ENCODE measurements around the gene LRRC45.

LRRC45 gene

GRCh38 chr17:81976332-81977210 is 46.5 kb upstream of the LRRC45 start (continued):
- no peak for TF ChIP-seq ELK4 (IDR thresholded peaks at IDR 0.05; ENCODE audit: borderline replicate concordance, low read depth, low read length)
- TF ChIP-seq YY2 (tag by site-specific recombination; IDR thresholded peaks at IDR 0.05), result no peak
- TF ChIP-seq ZNF776 (tag by site-specific recombination; IDR thresholded peaks at IDR 0.05; ENCODE audit: borderline replicate concordance), result no peak
- TF ChIP-seq ZSCAN4 (tag by site-specific recombination; IDR thresholded peaks at IDR 0.05), result no peak
- TF ChIP-seq PRDM2 (tag by site-specific recombination; IDR thresholded peaks at IDR 0.05; ENCODE audit: borderline replicate concordance), result no peak
- no peak for TF ChIP-seq ZBTB8A (tag by site-specific recombination; IDR thresholded peaks at IDR 0.05)
- TF ChIP-seq ZNF580 (tag by site-specific recombination; IDR thresholded peaks at IDR 0.05), result no peak

GRCh38 chr17:81977211-81977808 is 45.8 kb upstream of the LRRC45 start, which contains the start of gene ASPSCR1:
ASPSCR1 (plus strand) TSS chr17:81977629; CDS start chr17:81977647, 18 bp downstream.
- peak within 1 kb of the TSS; percentile 81 for H3K27ac ChIP-seq (ENCODE audit: extremely low read depth, low read depth, low read length)
- peak within 1 kb of the TSS; percentile 67 for H3K4me3 ChIP-seq (ENCODE audit: low read depth, low read length)
- H3K36me3 ChIP-seq (ENCODE audit: control insufficient read depth in 2 of 2, insufficient read depth in 1 of 2, low read length in 2 of 2), result peaks cover 0 to 17% of the 10 kb centered on the region in 2 experiments; a peak in 2 of 3 replicates
- ChIA-PET CTCF (interaction anchor here (0.5 to 1.6 kb wide), 4 partner anchors 12 to 60 kb away, joined by 3 to 9 read pairs (median 6); no protein-coding TSS in a partner anchor), POLR2A (interaction anchor here (0.6 to 1.0 kb wide), 4 partner anchors 9 to 83 kb away, joined by 3 to 4 read pairs (median 4); no protein-coding TSS in a partner anchor)
- no peaks in the 10 kb centered on the region for H3K9me3 ChIP-seq (ENCODE audit: control insufficient read depth, insufficient read depth, low read depth, low read length)
- peaks cover 5% of the 10 kb centered on the region for H3K4me1 ChIP-seq (ENCODE audit: control insufficient read depth, insufficient read depth, low read length)
- TF ChIP-seq ZBTB20 (tag by site-specific recombination; IDR thresholded peaks at IDR 0.05) (no peak; the same call in 1 of the 2 replicates), ZNF23 (tag by site-specific recombination; IDR thresholded peaks at IDR 0.05; ENCODE audit: borderline replicate concordance) (no peak), ZNF16 (tag by site-specific recombination; IDR thresholded peaks at IDR 0.05; ENCODE audit: low read depth) (no peak), ZNF404 (tag by site-specific recombination; IDR thresholded peaks at IDR 0.05) (no peak), ZNF335 (tag by site-specific recombination; conservative IDR thresholded peaks at IDR 0.05) (no peak; the same call in 1 of the 2 replicates), ZSCAN18 (tag by site-specific recombination; IDR thresholded peaks at IDR 0.05) (no peak), MZF1 (tag by site-specific recombination; IDR thresholded peaks at IDR 0.05; ENCODE audit: borderline replicate concordance) (no peak), RBAK (tag by site-specific recombination; IDR thresholded peaks at IDR 0.05) (no peak), ZFP69B (tag by site-specific recombination; IDR thresholded peaks at IDR 0.05) (no peak), ZNF645 (tag by site-specific recombination; IDR thresholded peaks at IDR 0.05) (no peak), SP2 (tag by site-specific recombination; IDR thresholded peaks at IDR 0.05) (peak; percentile 41; the same call in 1 of the 2 replicates), ZNF155 (tag by site-specific recombination; IDR thresholded peaks at IDR 0.05) (no peak), BCL11A (tag by site-specific recombination; IDR thresholded peaks at IDR 0.05; ENCODE audit: low read depth) (no peak), ZFP41 (tag by site-specific recombination; IDR thresholded peaks at IDR 0.05; ENCODE audit: borderline replicate concordance) (no peak)

Data from HEK293 (cell line).